Stimulated activated CD4-positive, alpha-beta T cell treated with anti-CD3 and anti-CD28 coated beads, Interleukin-15, amount 100 ng/mL, for 48 hours (primary cell): ENCODE data around the gene PPP2R2B.

Experiments
- DNase-seq, 2 donors: peaks; one replicate each; pipeline ENCODE4 v3.0.0-alpha.2; 2020; ENCODE audit warnings: low read depth in 2 of 2

Gene PPP2R2B

GRCh38 chr5:146888351-146888978 lies 9.9 kb upstream of the PPP2R2B start:
- no peak for DNase-seq

GRCh38 chr5:146884066-146884626 lies 5.6 kb upstream of the PPP2R2B start:
- DNase-seq: no peak

GRCh38 chr5:146883511-146883910 lies 5.0 kb upstream of the PPP2R2B start:
- no peak for DNase-seq

- DNase-seq: no peak
Measured at GRCh38 chr5:146880966-146881365, 2.4 kb upstream of the PPP2R2B start.

- DNase-seq: no peak
Measured at GRCh38 chr5:146877783-146878475, 628 bp downstream of the PPP2R2B start.

- DNase-seq: no peak
Measured at GRCh38 chr5:146877178-146877681, 1.3 kb downstream of the PPP2R2B start.

- no peak for DNase-seq
Measured at GRCh38 chr5:146873186-146873917, 5.2 kb downstream of the PPP2R2B start.

- DNase-seq: no peak
Measured at GRCh38 chr5:146872188-146872587, 6.4 kb downstream of the PPP2R2B start.

- DNase-seq: no peak
Measured at GRCh38 chr5:146867996-146868708, 10.4 kb downstream of the PPP2R2B start.

GRCh38 chr5:146866263-146866662 lies 12.3 kb downstream of the PPP2R2B start:
- DNase-seq: no peak

GRCh38 chr5:146862641-146863040 lies 15.9 kb downstream of the PPP2R2B start:
- no peak for DNase-seq

GRCh38 chr5:146860213-146860893 lies 18.2 kb downstream of the PPP2R2B start:
- no peak for DNase-seq

GRCh38 chr5:146852089-146852488 lies 26.5 kb downstream of the PPP2R2B start:
- no peak for DNase-seq

GRCh38 chr5:146851133-146851532 lies 27.4 kb downstream of the PPP2R2B start:
- DNase-seq: no peak

- DNase-seq: no peak
Measured at GRCh38 chr5:146849694-146850303, 28.8 kb downstream of the PPP2R2B start.

- no peak for DNase-seq
Measured at GRCh38 chr5:146848133-146848532, 30.4 kb downstream of the PPP2R2B start.

GRCh38 chr5:146840016-146840415 lies 38.5 kb downstream of the PPP2R2B start:
- no peak for DNase-seq

- DNase-seq: no peak
Measured at GRCh38 chr5:146836226-146836842, 42.2 kb downstream of the PPP2R2B start.

GRCh38 chr5:146832985-146833732 lies 45.4 kb downstream of the PPP2R2B start:
- DNase-seq: no peak

GRCh38 chr5:146828385-146828784 lies 50.2 kb downstream of the PPP2R2B start:
- DNase-seq: no peak
